OCI-LY7 (cell line): ENCODE data around the gene CPNE2. TPM values are rescaled to one million over a fixed set of nuclear protein-coding genes. Genes with fewer than 3 reads are reported as not detected.

Experiments used
- BruUV-seq: library from RNA; stranded (reverse); fragments of 400-500 nt; replicated peaks from 2 replicates; lab custom pipeline; 2021; lab: Mats Ljungman, UMichigan
- CTCF ChIA-PET: fragments of 300-600 bp; sonication (Branson Sonifier 250); formaldehyde crosslinking; loops from one replicate; lab custom pipeline; 2022; ENCODE audit warnings: antibody characterized with exemption; ENCODE audit not compliant: unreplicated experiment; lab: Charles Lee
- POLR2A ChIA-PET: fragments of 300-600 bp; sonication (Branson Sonifier 250); formaldehyde crosslinking; loops from one replicate; lab custom pipeline; 2022; ENCODE audit warnings: antibody characterized with exemption; lab: Charles Lee
- DNase-seq: peaks from one replicate; pipeline ENCODE4 v3.0.0-alpha.2; 2015; ENCODE audit warnings: low spot score
- H2AFZ ChIP-seq: fragments of 200-600 bp; sonication (generic), shearing (Covaris generic); 2 replicates; pipeline ENCODE4 v1.6.1; 2014; ENCODE audit warnings: mild to moderate bottlenecking, antibody characterized with exemption, low read length, moderate library complexity
- H3K27ac ChIP-seq: fragments of 200-600 bp; sonication (generic); 2 replicates; pipeline ENCODE4 v1.5.1; 2014; ENCODE audit warnings: mixed run types, low read depth, mild to moderate bottlenecking, moderate library complexity, low read length, inconsistent platforms; ENCODE audit not compliant: poor library complexity, severe bottlenecking
- H3K36me3 ChIP-seq: fragments of 200-600 bp; sonication (generic); 2 replicates; pipeline ENCODE4 v1.6.1; 2014; ENCODE audit warnings: mild to moderate bottlenecking, antibody characterized with exemption, low read length, moderate library complexity, mixed read lengths; ENCODE audit not compliant: insufficient read depth
- H3K4me1 ChIP-seq: fragments of 200-600 bp; sonication (generic); 2 replicates; pipeline ENCODE4 v1.5.1; 2014; ENCODE audit warnings: mild to moderate bottlenecking, low read length; ENCODE audit not compliant: insufficient read depth, poor library complexity, severe bottlenecking
- H3K4me2 ChIP-seq: fragments of 200-600 bp; sonication (generic); 2 replicates; pipeline ENCODE4 v1.6.1; 2014; ENCODE audit warnings: mild to moderate bottlenecking, low read length
- H3K4me3 ChIP-seq: fragments of 200-600 bp; sonication (generic); 2 replicates; pipeline ENCODE4 v1.5.1; 2014; ENCODE audit warnings: mild to moderate bottlenecking, low read depth, low read length; ENCODE audit not compliant: poor library complexity, severe bottlenecking
- H3K79me2 ChIP-seq: fragments of 200-600 bp; sonication (generic); 2 replicates; pipeline ENCODE4 v1.6.1; 2016; ENCODE audit warnings: low read depth, mild to moderate bottlenecking, low read length, moderate library complexity, mixed read lengths; ENCODE audit not compliant: insufficient read depth
- H3K9me2 ChIP-seq: fragments of 200-600 bp; sonication (generic); 2 replicates; pipeline ENCODE4 v1.6.1; 2016; ENCODE audit warnings: mild to moderate bottlenecking, low read length, mixed read lengths; ENCODE audit not compliant: insufficient read depth
- H3K9me3 ChIP-seq: fragments of 200-600 bp; sonication (generic); 2 replicates; pipeline ENCODE4 v1.6.1; 2014; ENCODE audit warnings: mild to moderate bottlenecking, mixed run types, low read length, mixed read lengths
- H4K20me1 ChIP-seq: fragments of 200-600 bp; sonication (generic); 2 replicates; pipeline ENCODE4 v1.6.1; 2014; ENCODE audit warnings: mild to moderate bottlenecking, antibody characterized with exemption, low read length, moderate library complexity, mixed read lengths; ENCODE audit not compliant: insufficient read depth
- EZH2phosphoT487 ChIP-seq: fragments of 200-600 bp; sonication (generic); IDR thresholded peaks from 2 replicates; pipeline ENCODE4 v1.6.1; 2018; ENCODE audit warnings: low read depth, borderline replicate concordance, mild to moderate bottlenecking, mixed run types, antibody characterized with exemption, low read length, moderate library complexity, mixed read lengths
- intact Hi-C: fragments of 100-400 bp; cut with micrococcal nuclease; formaldehyde crosslinking; loops from one replicate; pipeline ENCODE4 v1.10.0; 2022; ENCODE audit not compliant: unreplicated experiment
- total RNA-seq, 2 experiments: library from RNA; depleted of rRNA in 1 of 2; stranded (reverse); fragments of >200 nt in 1 of 2; shearing (Covaris generic) in 1 of 2; gene quantifications; 2 replicates each; pipeline ENCODE4 v1.2.3, GENCODE V29; 2014 to 2022
- TF ChIP-seq, protein P1 (sequence below): fragments of 200-600 bp; sonication (generic); conservative IDR thresholded peaks from 2 replicates; pipeline ENCODE4 v1.5.1; 2014; ENCODE audit warnings: mild to moderate bottlenecking, antibody characterized with exemption, low read length, moderate library complexity, mixed read lengths

CPNE2 gene
- total RNA-seq, 2 experiments from 2014 or later: 14.4 to 44.7 TPM

DNA sequence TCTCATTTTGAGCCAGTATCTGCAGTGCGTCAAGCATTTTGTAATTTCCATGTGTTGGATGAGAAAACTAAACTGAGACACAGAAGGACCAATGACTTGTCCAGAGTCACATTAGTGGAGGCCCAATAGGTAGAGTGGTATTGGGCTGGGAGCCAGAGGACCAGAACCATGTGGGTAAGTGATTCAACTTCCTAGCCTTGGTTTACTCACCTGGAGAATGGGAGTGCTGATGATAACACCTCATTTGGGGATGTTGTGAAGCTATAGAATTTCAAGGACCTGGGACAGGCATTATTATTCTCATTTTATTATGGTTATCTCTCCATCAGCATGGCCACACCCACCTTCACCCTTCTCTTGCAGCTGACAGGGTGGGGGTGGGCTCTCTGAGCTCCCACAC is 8.1 kb downstream of the CPNE2 start:
- no peak for DNase-seq
- H3K4me3 ChIP-seq: no peak overlapping the region
- no TSS peak for BruUV-seq
- TF ChIP-seq, protein P1, sequence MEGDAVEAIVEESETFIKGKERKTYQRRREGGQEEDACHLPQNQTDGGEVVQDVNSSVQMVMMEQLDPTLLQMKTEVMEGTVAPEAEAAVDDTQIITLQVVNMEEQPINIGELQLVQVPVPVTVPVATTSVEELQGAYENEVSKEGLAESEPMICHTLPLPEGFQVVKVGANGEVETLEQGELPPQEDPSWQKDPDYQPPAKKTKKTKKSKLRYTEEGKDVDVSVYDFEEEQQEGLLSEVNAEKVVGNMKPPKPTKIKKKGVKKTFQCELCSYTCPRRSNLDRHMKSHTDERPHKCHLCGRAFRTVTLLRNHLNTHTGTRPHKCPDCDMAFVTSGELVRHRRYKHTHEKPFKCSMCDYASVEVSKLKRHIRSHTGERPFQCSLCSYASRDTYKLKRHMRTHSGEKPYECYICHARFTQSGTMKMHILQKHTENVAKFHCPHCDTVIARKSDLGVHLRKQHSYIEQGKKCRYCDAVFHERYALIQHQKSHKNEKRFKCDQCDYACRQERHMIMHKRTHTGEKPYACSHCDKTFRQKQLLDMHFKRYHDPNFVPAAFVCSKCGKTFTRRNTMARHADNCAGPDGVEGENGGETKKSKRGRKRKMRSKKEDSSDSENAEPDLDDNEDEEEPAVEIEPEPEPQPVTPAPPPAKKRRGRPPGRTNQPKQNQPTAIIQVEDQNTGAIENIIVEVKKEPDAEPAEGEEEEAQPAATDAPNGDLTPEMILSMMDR: no peak
- no peak for TF ChIP-seq EZH2phosphoT487
- no peaks in the 10 kb centered on the region for H4K20me1 ChIP-seq
- intact Hi-C loops: no loop called here
- H3K4me1 ChIP-seq: peaks cover 21% of the 10 kb centered on the region
- H3K36me3 ChIP-seq: no peaks in the 10 kb centered on the region
- POLR2A ChIA-PET: interaction anchor here (0.9 kb wide), 1 partner anchor 231 kb away, joined by 5 read pairs; no protein-coding TSS in a partner anchor
- no peaks in the 10 kb centered on the region for H3K79me2 ChIP-seq
- H3K9me2 ChIP-seq: no peaks in the 10 kb centered on the region
- H2AFZ ChIP-seq: no peak overlapping the region
- H3K9me3 ChIP-seq: no peaks in the 10 kb centered on the region
- H3K27ac ChIP-seq: no peak overlapping the region
- H3K4me2 ChIP-seq: no peak overlapping the region
- CTCF ChIA-PET: no interaction called here

GRCh38 chr16:57102888-57103851 is 10.8 kb downstream of the CPNE2 start:
- POLR2A ChIA-PET: interaction anchor here (0.6 to 1.3 kb wide), 5 partner anchors 8 to 64 kb away, joined by 3 to 9 read pairs (median 3); no protein-coding TSS in a partner anchor

More at GRCh38 chr16:57102888-57103851, 10.8 kb downstream of the CPNE2 start:
- H3K9me2 ChIP-seq: no peaks in the 10 kb centered on the region
- H3K4me3 ChIP-seq: no peak overlapping the region
- H2AFZ ChIP-seq: no peak overlapping the region
- H3K4me2 ChIP-seq: no peak overlapping the region
- no peak for TF ChIP-seq EZH2phosphoT487
- TF ChIP-seq, protein P1: no peak
- no TSS peak for BruUV-seq
- no peak for DNase-seq
- no peaks in the 10 kb centered on the region for H4K20me1 ChIP-seq
- no peaks in the 10 kb centered on the region for H3K9me3 ChIP-seq
- intact Hi-C loops: no loop called here
- H3K27ac ChIP-seq: no peak overlapping the region
- peaks cover 15% of the 10 kb centered on the region for H3K4me1 ChIP-seq
- no peaks in the 10 kb centered on the region for H3K79me2 ChIP-seq
- CTCF ChIA-PET: no interaction called here
- no peaks in the 10 kb centered on the region for H3K36me3 ChIP-seq
